ENCODE results near the gene SPHK2.

SPHK2 gene

DNA sequence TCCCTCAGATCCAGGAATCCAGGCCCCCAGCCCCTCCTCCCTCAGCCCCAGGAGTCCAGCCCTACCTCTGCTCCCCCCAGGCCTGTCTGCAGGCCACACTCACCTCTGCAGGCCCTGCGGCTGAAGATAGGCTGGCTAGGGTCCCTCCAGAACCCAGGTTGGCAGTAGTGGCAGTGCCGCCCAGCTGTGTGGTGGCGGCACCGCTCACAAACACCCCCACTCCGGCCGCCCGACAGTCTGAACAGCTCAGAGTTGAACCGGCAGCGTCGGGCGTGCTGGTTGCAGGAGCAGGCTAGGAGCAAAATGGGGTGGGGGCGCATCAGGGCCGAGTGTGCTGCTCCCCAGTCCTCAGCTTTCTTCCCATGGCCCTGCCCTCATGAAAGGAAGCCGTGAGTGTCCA lies 45.2 kb downstream of the SPHK2 start:
- TF ChIP-seq Cebpa-rat (IDR thresholded peaks at IDR 0.05) = no peak
- H3K4me1 ChIP-seq = peaks cover 13 to 37% (median 25%) of the 10 kb centered on the region in 10 experiments

GRCh38 chr19:48665786-48666185 lies 46.5 kb downstream of the SPHK2 start:
- Histone ChIP-seq H3K4me3 (no peak overlapping the region), H3K4me1 (peaks cover 8 to 25% (median 14%) of the 10 kb centered on the region in 10 experiments), H3K9me3 (replicated peaks in 1 of 11) (no peaks in the 10 kb centered on the region; a peak in 1 of 22 replicates), H3K27me3 (no peaks in the 10 kb centered on the region), H3K36me3 (no peaks in the 10 kb centered on the region), H3K4me2 (no peak overlapping the region), H3K9ac (no peak overlapping the region), H4K20me1 (no peaks in the 10 kb centered on the region), H3K27ac (no peak overlapping the region)
- no peak for TF ChIP-seq Cebpa-rat (IDR thresholded peaks at IDR 0.05)

More for the DNA sequence above, 45.2 kb downstream of the SPHK2 start:
- Histone ChIP-seq H3K27me3 (no peaks in the 10 kb centered on the region), H3K4me2 (no peak overlapping the region), H3K9ac (no peak overlapping the region), H3K27ac (no peak overlapping the region), H3K36me3 (no peaks in the 10 kb centered on the region), H3K4me3 (no peak overlapping the region), H3K9me3 (replicated peaks in 1 of 11) (no peaks in the 10 kb centered on the region; a peak in 1 of 22 replicates), H4K20me1 (no peaks in the 10 kb centered on the region)

DNA sequence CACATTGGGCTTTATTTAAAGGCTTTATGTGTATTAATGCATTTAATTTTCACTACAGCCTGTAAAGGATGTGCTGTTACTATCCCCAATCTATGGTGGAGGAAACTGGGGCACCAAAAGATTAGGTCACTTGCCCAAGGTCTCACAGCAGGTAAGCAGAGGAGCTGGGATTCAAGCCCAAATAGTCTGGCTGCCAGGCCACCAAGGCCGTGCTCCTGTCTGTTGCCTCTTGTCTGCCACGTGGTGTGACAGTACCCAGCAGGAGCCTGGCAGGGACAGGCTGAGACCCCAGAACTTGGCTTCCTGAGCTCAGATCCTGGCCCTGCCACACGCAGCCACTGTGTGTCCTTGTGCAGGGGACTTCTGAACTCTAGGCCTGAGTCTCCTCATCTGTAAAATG lies 49.0 kb downstream of the SPHK2 start:
- Histone ChIP-seq H3K9me3 (replicated peaks in 1 of 11) (no peaks in the 10 kb centered on the region), H3K27me3 (no peaks in the 10 kb centered on the region), H3K4me1 (peaks cover 0 to 11% (median 5%) of the 10 kb centered on the region in 10 experiments; a peak in 6 of 20 replicates), H3K4me3 (no peak overlapping the region), H3K4me2 (no peak overlapping the region), H3K36me3 (no peaks in the 10 kb centered on the region), H4K20me1 (no peaks in the 10 kb centered on the region), H3K9ac (peak overlapping the region in 1 of 11 experiments; percentile 29; a peak in 1 of 22 replicates), H3K27ac (no peak overlapping the region)
- TF ChIP-seq Cebpa-rat (IDR thresholded peaks at IDR 0.05) = no peak

- Histone ChIP-seq H3K4me3 (no peak overlapping the region), H3K36me3 (no peaks in the 10 kb centered on the region), H3K9me3 (replicated peaks in 1 of 11) (no peaks in the 10 kb centered on the region), H3K4me1 (peaks cover 0 to 8% (median 5%) of the 10 kb centered on the region in 10 experiments; a peak in 6 of 20 replicates), H3K27me3 (no peaks in the 10 kb centered on the region), H3K9ac (no peak overlapping the region), H3K27ac (no peak overlapping the region), H4K20me1 (no peaks in the 10 kb centered on the region), H3K4me2 (no peak overlapping the region)
- TF ChIP-seq Cebpa-rat (IDR thresholded peaks at IDR 0.05) = no peak
These were observed 49.5 kb downstream of the SPHK2 start for GRCh38 chr19:48668761-48669160.

GRCh38 chr19:48669903-48670668 lies 50.8 kb downstream of the SPHK2 start:
- Histone ChIP-seq H4K20me1 (no peaks in the 10 kb centered on the region), H3K4me1 (peaks cover 0 to 15% (median 11%) of the 10 kb centered on the region in 10 experiments; a peak in 18 of 20 replicates), H3K4me3 (no peak overlapping the region), H3K27me3 (no peaks in the 10 kb centered on the region), H3K9ac (no peak overlapping the region), H3K27ac (peak overlapping the region in 3 of 11 experiments; percentile 16 to 34 (median 23); a peak in 3 of 22 replicates), H3K4me2 (no peak overlapping the region), H3K9me3 (replicated peaks in 1 of 11) (no peaks in the 10 kb centered on the region), H3K36me3 (no peaks in the 10 kb centered on the region)
- TF ChIP-seq Cebpa-rat (IDR thresholded peaks at IDR 0.05) = no peak

GRCh38 chr19:48670699-48671445 lies 51.6 kb downstream of the SPHK2 start:
- H3K27ac ChIP-seq = peak overlapping the region in 5 of 11 experiments; percentile 13 to 34 (median 22); a peak in 5 of 22 replicates
- H3K9me3 ChIP-seq (replicated peaks in 1 of 11) = no peaks in the 10 kb centered on the region
- H3K27me3 ChIP-seq = no peaks in the 10 kb centered on the region
- H3K36me3 ChIP-seq = no peaks in the 10 kb centered on the region
- H4K20me1 ChIP-seq = no peaks in the 10 kb centered on the region
- H3K9ac ChIP-seq = peak overlapping the region in 1 of 11 experiments; percentile 13; a peak in 1 of 22 replicates
- no peak overlapping the region for H3K4me2 ChIP-seq
- H3K4me1 ChIP-seq = peaks cover 6 to 23% (median 16%) of the 10 kb centered on the region in 10 experiments; a peak in 19 of 20 replicates
- TF ChIP-seq Cebpa-rat (IDR thresholded peaks at IDR 0.05) = no peak
- no peak overlapping the region for H3K4me3 ChIP-seq

DNA sequence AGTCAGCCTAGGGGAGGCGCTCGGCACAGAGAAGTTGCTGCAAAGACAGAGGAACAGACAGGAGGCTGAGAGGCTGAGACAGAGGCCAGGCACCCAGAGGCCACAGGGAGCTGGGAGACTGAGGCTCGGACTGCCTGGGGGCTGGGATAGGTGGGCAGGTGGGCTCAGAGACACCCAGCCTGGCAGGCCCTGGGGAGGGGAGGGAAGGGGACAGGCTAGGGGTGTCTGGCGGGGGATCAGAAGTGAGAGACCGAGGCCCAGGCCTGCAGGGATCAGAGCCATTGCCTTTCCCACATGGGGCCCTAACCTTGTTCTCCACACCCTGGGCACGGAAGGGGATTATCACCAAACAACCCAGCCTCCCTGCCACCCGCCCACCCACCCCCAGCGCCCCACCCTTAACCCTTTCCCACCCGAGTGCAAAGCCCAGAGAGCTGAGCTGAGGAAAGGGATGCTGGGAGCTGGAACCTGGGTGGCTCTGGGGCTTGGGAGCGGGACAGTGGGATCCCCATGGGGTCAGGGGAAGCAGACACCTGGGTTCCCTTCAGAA lies 52.2 kb downstream of the SPHK2 start:
- H3K36me3 ChIP-seq = no peaks in the 10 kb centered on the region
- H3K27me3 ChIP-seq = no peaks in the 10 kb centered on the region
- peak overlapping the region in 3 of 11 experiments; percentile 5 to 19 (median 15); a peak in 3 of 22 replicates for H3K4me2 ChIP-seq
- peaks cover 7 to 24% (median 16%) of the 10 kb centered on the region in 10 experiments; a peak in 19 of 20 replicates for H3K4me1 ChIP-seq
- H3K27ac ChIP-seq = peak overlapping the region in 4 of 11 experiments; percentile 13 to 29 (median 19); a peak in 3 of 22 replicates
- no peaks in the 10 kb centered on the region for H3K9me3 ChIP-seq (replicated peaks in 1 of 11)
- H4K20me1 ChIP-seq = no peaks in the 10 kb centered on the region
- peak overlapping the region in 2 of 11 experiments; percentile 13 to 41; a peak in 2 of 22 replicates for H3K9ac ChIP-seq
- no peak overlapping the region for H3K4me3 ChIP-seq
- TF ChIP-seq Cebpa-rat (IDR thresholded peaks at IDR 0.05) = no peak

DNA sequence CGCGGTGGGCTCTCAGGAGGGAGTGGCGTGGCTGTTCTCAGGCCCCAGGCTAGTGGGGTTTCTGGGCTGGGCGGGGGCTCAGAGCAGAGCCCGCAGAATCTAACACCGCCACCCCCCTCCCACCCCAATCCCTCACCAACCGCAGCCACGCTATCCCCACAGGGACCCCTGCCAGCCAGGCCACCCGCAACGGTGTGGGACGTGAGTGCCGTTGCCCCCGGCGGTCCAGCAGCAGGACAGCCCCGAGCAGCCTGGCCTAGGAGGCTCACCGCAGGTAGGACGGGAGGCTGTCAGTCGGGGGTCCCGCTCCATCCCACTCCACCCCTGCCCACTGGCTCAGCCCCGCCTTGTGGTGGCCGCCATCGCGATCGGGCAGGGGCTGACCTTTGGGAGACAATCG lies 53.7 kb downstream of the SPHK2 start, which contains the start of gene NTN5:
Gene NTN5 (minus strand): TSS at position 24 of the 400 bp plus-strand sequence. CDS start 2,031 bp downstream, outside the sequence.
- Histone ChIP-seq H3K27me3 (no peaks in the 10 kb centered on the region), H4K20me1 (no peaks in the 10 kb centered on the region), H3K4me3 (no peak within 1 kb of the TSS), H3K36me3 (no peaks in the 10 kb centered on the region), H3K9me3 (replicated peaks in 1 of 11) (no peaks in the 10 kb centered on the region), H3K4me1 (peaks cover 8 to 29% (median 19%) of the 10 kb centered on the region in 10 experiments; a peak in 19 of 20 replicates), H3K27ac (peak within 1 kb of the TSS in 2 of 11 experiments; percentile 23 to 29; a peak in 2 of 22 replicates), H3K4me2 (peak within 1 kb of the TSS in 3 of 11 experiments; percentile 5 to 19 (median 15); a peak in 3 of 22 replicates), H3K9ac (peak within 1 kb of the TSS in 1 of 11 experiments; percentile 41; a peak in 4 of 22 replicates)
- TF ChIP-seq Cebpa-rat (IDR thresholded peaks at IDR 0.05) = no peak

All from BLaER1 treated with 17β-estradiol and CSF1 and Interleukin-3, amounts not matched to agents 10 nM and 100 nM (cell line).